Mucosa of gallbladder (tissue), 1 donor: ENCODE measurements around the gene TMEM244. TPM values are rescaled to one million over a fixed set of nuclear protein-coding genes. Genes with fewer than 3 reads are reported as not detected.
"Not testable (repeated sequence)": the region's sequence is repeated elsewhere in the genome, so short reads cannot be mapped to it uniquely, and the experiment has no call there.

Experiments
- DNase-seq: peaks from one replicate; pipeline ENCODE4 v3.0.0-alpha.2; 2020; ENCODE audit warnings: low spot score
- total RNA-seq: library from RNA; stranded (reverse); gene quantifications from one replicate; pipeline ENCODE4 v1.2.1, GENCODE V29; 2021
- donor health status: DM: no; HTN: no; CAD: no.

The TMEM244 gene
- total RNA-seq = not detected

GRCh38 chr6:129860908-129861665, at the start of gene TMEM244:
Gene TMEM244, minus strand, starts transcription at chr6:129861315. Its CDS starts 127 bp downstream, at chr6:129861188.
- no peak for DNase-seq

GRCh38 chr6:129908858-129909257, 47.7 kb upstream of the TMEM244 start:
- no peak for DNase-seq

- no peak for DNase-seq
Measured at GRCh38 chr6:129908356-129908755, 47.2 kb upstream of the TMEM244 start.

- no peak for DNase-seq
Measured at GRCh38 chr6:129906515-129907077, 45.5 kb upstream of the TMEM244 start.

- no peak for DNase-seq
Measured at GRCh38 chr6:129903082-129903481, 42.0 kb upstream of the TMEM244 start.

GRCh38 chr6:129902681-129903080, 41.6 kb upstream of the TMEM244 start:
- no peak for DNase-seq

- DNase-seq = no peak
Measured at GRCh38 chr6:129901910-129902309, 40.8 kb upstream of the TMEM244 start.

GRCh38 chr6:129895692-129896091, 34.6 kb upstream of the TMEM244 start:
- DNase-seq = no peak

- no peak for DNase-seq
Measured at GRCh38 chr6:129894921-129895320, 33.8 kb upstream of the TMEM244 start.

- no peak for DNase-seq
Measured at GRCh38 chr6:129893640-129894039, 32.5 kb upstream of the TMEM244 start.

- DNase-seq = no peak
Measured at GRCh38 chr6:129890701-129891100, 29.6 kb upstream of the TMEM244 start.

- DNase-seq = no peak
Measured at GRCh38 chr6:129890164-129890563, 29.0 kb upstream of the TMEM244 start.

- DNase-seq = no peak
Measured at GRCh38 chr6:129889580-129889979, 28.5 kb upstream of the TMEM244 start.

GRCh38 chr6:129886401-129887155, 25.5 kb upstream of the TMEM244 start:
- DNase-seq = no peak

- no peak for DNase-seq
Measured at GRCh38 chr6:129884211-129884610, 23.1 kb upstream of the TMEM244 start.

GRCh38 chr6:129882510-129883023, 21.5 kb upstream of the TMEM244 start:
- DNase-seq = no peak

- DNase-seq = not testable (repeated sequence)
Measured at GRCh38 chr6:129877894-129878293, 16.8 kb upstream of the TMEM244 start.

- DNase-seq = no peak
Measured at GRCh38 chr6:129875610-129876520, 14.8 kb upstream of the TMEM244 start.

- DNase-seq = no peak
Measured at GRCh38 chr6:129874837-129875236, 13.7 kb upstream of the TMEM244 start.

GRCh38 chr6:129872586-129872985, 11.5 kb upstream of the TMEM244 start:
- DNase-seq = no peak

- DNase-seq = no peak
Measured at GRCh38 chr6:129871221-129871620, 10.1 kb upstream of the TMEM244 start.
